ENCODE measurements around the gene NDUFA5.

The NDUFA5 gene

GRCh38 chr7:123558289-123558874 is 764 bp upstream of the NDUFA5 start:
- Histone ChIP-seq H3K9me3 (ENCODE audit: insufficient read depth, low read length, severe bottlenecking) (no peaks in the 10 kb centered on the region), H3K4me1 (ENCODE audit: insufficient read depth, low read length) (peaks cover 58% of the 10 kb centered on the region), H3K27ac (ENCODE audit: low read length) (peak overlapping the region; percentile 82), H3K9ac (ENCODE audit: low read depth, low read length) (peak overlapping the region; percentile 60), H3K4me3 (ENCODE audit: low read depth in 1 of 2, low read length in 2 of 2) (peak overlapping the region; percentile 25 to 63; a peak in 3 of 4 replicates), H3K36me3 (ENCODE audit: insufficient read depth, low read length) (peaks cover 15% of the 10 kb centered on the region), H3K4me2 (ENCODE audit: insufficient read depth, low read length) (peak overlapping the region; percentile 69), H3K27me3 (ENCODE audit: insufficient read depth, low read length, poor library complexity) (no peaks in the 10 kb centered on the region), H3K79me2 (ENCODE audit: insufficient read depth, low read length) (peaks cover 37% of the 10 kb centered on the region), H4K20me1 (ENCODE audit: insufficient read depth, low read length) (0 out of 2 replicates have a peak, but pooled peaks cover 2% of the 10 kb centered on the region), H2AFZ (ENCODE audit: low read depth, low read length) (peak overlapping the region; percentile 80)
- ATAC-seq (ENCODE audit: insufficient read depth, low read depth) (no peak), DNase-seq (no peak)
- TF ChIP-seq CTCF (IDR thresholded peaks at IDR 0.05; ENCODE audit: borderline replicate concordance, extremely low read depth, low read length, poor library complexity, severe bottlenecking) (no peak), EZH2 (IDR thresholded peaks at IDR 0.05; ENCODE audit: borderline replicate concordance, low read depth, low read length, severe bottlenecking) (no peak)

GRCh38 chr7:123557016-123557397 is 611 bp downstream of the NDUFA5 start:
- H3K4me1 ChIP-seq (ENCODE audit: insufficient read depth, low read length): peaks cover 45% of the 10 kb centered on the region
- TF ChIP-seq CTCF (IDR thresholded peaks at IDR 0.05; ENCODE audit: borderline replicate concordance, extremely low read depth, low read length, poor library complexity, severe bottlenecking) (no peak), EZH2 (IDR thresholded peaks at IDR 0.05; ENCODE audit: borderline replicate concordance, low read depth, low read length, severe bottlenecking) (no peak)
- DNase-seq (no peak), ATAC-seq (ENCODE audit: insufficient read depth, low read depth) (0 out of 3 replicates have a peak, but pooled peaks have one; percentile 1)
- H3K9me3 ChIP-seq (ENCODE audit: insufficient read depth, low read length, severe bottlenecking): no peaks in the 10 kb centered on the region
- peaks cover 10% of the 10 kb centered on the region; the same call in 1 of the 2 replicates for H4K20me1 ChIP-seq (ENCODE audit: insufficient read depth, low read length)
- peak overlapping the region; percentile 60 for H3K9ac ChIP-seq (ENCODE audit: low read depth, low read length)
- no peaks in the 10 kb centered on the region for H3K27me3 ChIP-seq (ENCODE audit: insufficient read depth, low read length, poor library complexity)
- peak overlapping the region; percentile 90 for H3K4me2 ChIP-seq (ENCODE audit: insufficient read depth, low read length)
- peaks cover 24% of the 10 kb centered on the region for H3K36me3 ChIP-seq (ENCODE audit: insufficient read depth, low read length)
- H3K27ac ChIP-seq (ENCODE audit: low read length): peak overlapping the region; percentile 75
- peak overlapping the region; percentile 71 for H2AFZ ChIP-seq (ENCODE audit: low read depth, low read length)
- H3K79me2 ChIP-seq (ENCODE audit: insufficient read depth, low read length): peaks cover 48% of the 10 kb centered on the region
- peak overlapping the region; percentile 35 to 63 for H3K4me3 ChIP-seq (ENCODE audit: low read depth in 1 of 2, low read length in 2 of 2)

- Histone ChIP-seq H2AFZ (ENCODE audit: low read depth, low read length) (no peak overlapping the region), H3K36me3 (ENCODE audit: insufficient read depth, low read length) (peaks cover 27% of the 10 kb centered on the region), H3K4me3 (ENCODE audit: low read depth in 1 of 2, low read length in 2 of 2) (peak overlapping the region in 1 of 2 experiments; percentile 63; a peak in 1 of 4 replicates), H3K27me3 (ENCODE audit: insufficient read depth, low read length, poor library complexity) (no peaks in the 10 kb centered on the region), H3K79me2 (ENCODE audit: insufficient read depth, low read length) (peaks cover 56% of the 10 kb centered on the region), H3K9ac (ENCODE audit: low read depth, low read length) (no peak overlapping the region), H3K4me2 (ENCODE audit: insufficient read depth, low read length) (peak overlapping the region; percentile 90), H3K27ac (ENCODE audit: low read length) (no peak overlapping the region), H3K4me1 (ENCODE audit: insufficient read depth, low read length) (peaks cover 36% of the 10 kb centered on the region), H3K9me3 (ENCODE audit: insufficient read depth, low read length, severe bottlenecking) (no peaks in the 10 kb centered on the region), H4K20me1 (ENCODE audit: insufficient read depth, low read length) (peaks cover 10% of the 10 kb centered on the region; the same call in 1 of the 2 replicates)
- TF ChIP-seq CTCF (IDR thresholded peaks at IDR 0.05; ENCODE audit: borderline replicate concordance, extremely low read depth, low read length, poor library complexity, severe bottlenecking): no peak
- no peak for TF ChIP-seq EZH2 (IDR thresholded peaks at IDR 0.05; ENCODE audit: borderline replicate concordance, low read depth, low read length, severe bottlenecking)
- ATAC-seq (ENCODE audit: insufficient read depth, low read depth) (no peak), DNase-seq (no peak)
Measured at GRCh38 chr7:123555484-123555883, 2.1 kb downstream of the NDUFA5 start.
